GM23248 (cell line): ENCODE data around the gene GAA. TPM values are rescaled to one million over a fixed set of nuclear protein-coding genes. Genes with fewer than 3 reads are reported as not detected.

Source experiments
- DNase-seq: peaks from one replicate; pipeline ENCODE4 v3.0.0-alpha.2; 2015
- H2AFZ ChIP-seq: fragments of 200-600 bp; sonication (generic); 2 replicates; pipeline ENCODE4 v1.6.1; 2016; ENCODE audit warnings: antibody characterized with exemption
- H3F3A ChIP-seq: fragments of 200-600 bp; sonication (generic); 2 replicates; pipeline ENCODE4 v1.6.1; 2016; ENCODE audit warnings: mild to moderate bottlenecking, antibody characterized with exemption, mixed run types; ENCODE audit not compliant: insufficient read depth
- H3K27ac ChIP-seq: fragments of 200-600 bp; sonication (generic); 2 replicates; pipeline ENCODE4 v1.5.1; 2016; ENCODE audit warnings: mild to moderate bottlenecking
- H3K27me3 ChIP-seq: fragments of 200-600 bp; sonication (generic); replicated peaks from 2 replicates; pipeline ENCODE4 v1.6.1; 2016; ENCODE audit warnings: mild to moderate bottlenecking; ENCODE audit not compliant: insufficient read depth
- H3K36me3 ChIP-seq: fragments of 200-600 bp; sonication (generic); 2 replicates; pipeline ENCODE4 v1.6.1; 2016; ENCODE audit warnings: low read depth, mild to moderate bottlenecking
- H3K4me1 ChIP-seq: fragments of 200-600 bp; sonication (generic); 2 replicates; pipeline ENCODE4 v1.6.1; 2016; ENCODE audit warnings: mild to moderate bottlenecking; ENCODE audit not compliant: insufficient read depth
- H3K4me2 ChIP-seq: fragments of 200-600 bp; sonication (generic); one replicate; pipeline ENCODE4 v1.6.1; 2016; ENCODE audit warnings: mild to moderate bottlenecking; ENCODE audit not compliant: unreplicated experiment
- H3K4me3 ChIP-seq: fragments of 200-600 bp; sonication (generic); 2 replicates; pipeline ENCODE4 v1.5.1; 2016; ENCODE audit warnings: mild to moderate bottlenecking
- H3K79me2 ChIP-seq: fragments of 200-600 bp; sonication (generic); 2 replicates; pipeline ENCODE4 v1.6.1; 2016; ENCODE audit warnings: mild to moderate bottlenecking; ENCODE audit not compliant: insufficient read depth
- H3K9ac ChIP-seq: fragments of 200-600 bp; sonication (generic); 2 replicates; pipeline ENCODE4 v1.6.1; 2016; ENCODE audit warnings: mild to moderate bottlenecking
- H3K9me2 ChIP-seq: fragments of 200-600 bp; sonication (generic); 2 replicates; pipeline ENCODE4 v1.6.1; 2016; ENCODE audit warnings: mixed run types, mild to moderate bottlenecking, moderate library complexity; ENCODE audit not compliant: insufficient read depth
- H3K9me3 ChIP-seq: fragments of 200-600 bp; sonication (generic); one replicate; pipeline ENCODE4 v1.6.1; 2017; ENCODE audit warnings: low read depth
- H4K20me1 ChIP-seq: fragments of 200-600 bp; sonication (generic); 2 replicates; pipeline ENCODE4 v1.6.0; 2016; ENCODE audit not compliant: insufficient read depth
- EZH2 ChIP-seq: fragments of 200-600 bp; sonication (generic); IDR thresholded peaks from 2 replicates; pipeline ENCODE4 v1.6.1; 2018; ENCODE audit warnings: antibody characterized with exemption, mild to moderate bottlenecking; ENCODE audit not compliant: insufficient read depth, poor library complexity, severe bottlenecking
- EZH2phosphoT487 ChIP-seq: fragments of 200-600 bp; sonication (generic); IDR thresholded peaks from 2 replicates; pipeline ENCODE4 v1.6.1; 2018; ENCODE audit warnings: antibody characterized with exemption, moderate library complexity, mild to moderate bottlenecking, low read depth; ENCODE audit not compliant: insufficient read depth
- WGBS, 2 experiments: methylation state at CpG; one replicate each; pipeline ENCODE4 v1.1.6; 2015 to 2017; ENCODE audit warnings: low lambda C conversion rate in 2 of 2, low coverage in 1 of 2; ENCODE audit errors: missing lambda C conversion rate in 2 of 2; 5-methylcytosine and 5-hydroxymethylcytosine counted together
- in situ Hi-C: fragments of 300-500 bp; cut with MboI; formaldehyde crosslinking; loops from 2 replicates; pipeline ENCODE4 v1.15.0; 2020
- polyA plus RNA-seq: library from polyadenylated mRNA; unstranded; fragments of >200 nt; fragmentation: Nextera tagmentation; extraction: Ambion mirVana; gene quantifications from 2 replicates; pipeline ENCODE4 v1.2.1, GENCODE V29; 2016
- total RNA-seq: library from RNA; depleted of rRNA; stranded (reverse); fragments of >200 nt; shearing (Covaris generic); gene quantifications from 2 replicates; pipeline ENCODE4 v1.2.3, GENCODE V29; 2014

Gene GAA
- total and polyA plus RNA-seq, 2 experiments from 2014 or later, result 80.2 to 127 TPM

GRCh38 chr17:80064696-80065095 is 36.7 kb upstream of the GAA start:
- in situ Hi-C loops, result no loop called here
- no peak overlapping the region for H3K4me2 ChIP-seq
- no peaks in the 10 kb centered on the region for H3K36me3 ChIP-seq
- H3K4me3 ChIP-seq, result no peak overlapping the region
- no peak for DNase-seq
- no peak overlapping the region for H3K9ac ChIP-seq
- H3K9me3 ChIP-seq, result no peaks in the 10 kb centered on the region
- no peak overlapping the region for H2AFZ ChIP-seq
- WGBS, 2 experiments, result 82 to 84% methylated on average over 4 to 8 of the region's 8 CpGs
- TF ChIP-seq EZH2phosphoT487 (no peak), EZH2 (no peak)
- H3K27ac ChIP-seq, result no peak overlapping the region
- peaks cover 2% of the 10 kb centered on the region; the same call in 1 of the 2 replicates for H3K4me1 ChIP-seq
- H3K79me2 ChIP-seq, result no peaks in the 10 kb centered on the region
- H4K20me1 ChIP-seq, result no peaks in the 10 kb centered on the region
- H3K9me2 ChIP-seq, result no peaks in the 10 kb centered on the region
- H3K27me3 ChIP-seq, result no peaks in the 10 kb centered on the region
- H3F3A ChIP-seq, result no peaks in the 10 kb centered on the region

DNA sequence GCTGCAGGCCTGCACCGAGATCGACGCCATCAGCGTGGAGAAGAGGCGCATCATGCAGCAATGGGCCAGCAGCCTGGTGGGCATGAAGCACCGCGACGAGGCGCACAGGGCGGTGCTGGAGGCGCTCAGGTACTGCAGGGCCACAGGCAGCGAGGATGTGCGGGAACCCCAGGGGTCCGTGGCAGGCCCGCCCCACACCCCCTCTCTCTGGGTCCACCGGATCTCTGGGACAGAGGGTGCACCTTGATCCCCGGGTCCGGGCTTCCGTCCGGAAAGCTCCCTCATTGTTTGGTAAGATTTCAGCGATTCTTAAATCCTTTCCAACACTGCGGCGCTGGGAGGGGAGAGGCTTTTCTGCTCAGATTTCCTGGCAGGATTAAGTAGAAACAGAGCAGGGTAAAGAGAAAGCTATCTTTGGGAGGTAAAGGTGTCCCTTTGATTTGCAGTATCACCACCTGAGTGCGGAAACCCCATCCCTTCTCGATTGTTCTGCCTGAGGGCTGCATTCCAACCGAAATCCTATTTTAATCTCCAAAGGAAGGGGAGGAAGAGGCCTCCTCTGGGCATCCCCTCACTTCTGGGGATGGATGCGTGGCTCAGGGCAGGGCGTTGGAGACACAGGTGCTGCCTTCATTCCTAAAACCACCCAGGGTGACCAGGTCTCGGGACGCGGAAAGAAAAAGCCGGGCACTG is 35.8 kb upstream of the GAA start:
- 92 to 93% methylated on average over 28 to 32 of the region's 32 CpGs for WGBS, 2 experiments
- TF ChIP-seq EZH2 (no peak), EZH2phosphoT487 (no peak)

GRCh38 chr17:80067393-80067986 is 33.9 kb upstream of the GAA start:
- Histone ChIP-seq H3K79me2 (no peaks in the 10 kb centered on the region), H3K9me2 (no peaks in the 10 kb centered on the region), H2AFZ (no peak overlapping the region), H3K9ac (no peak overlapping the region), H3K27ac (no peak overlapping the region), H3K9me3 (no peaks in the 10 kb centered on the region), H3K4me1 (peaks cover 10% of the 10 kb centered on the region; the same call in 1 of the 2 replicates), H3K4me2 (no peak overlapping the region), H4K20me1 (no peaks in the 10 kb centered on the region), H3K27me3 (no peaks in the 10 kb centered on the region), H3F3A (no peaks in the 10 kb centered on the region), H3K4me3 (no peak overlapping the region), H3K36me3 (no peaks in the 10 kb centered on the region)
- 91 to 93% methylated on average over 31 of the region's 31 CpGs for WGBS, 2 experiments
- TF ChIP-seq EZH2, result no peak
- TF ChIP-seq EZH2phosphoT487, result no peak
- no peak for DNase-seq
- in situ Hi-C loops, result no loop called here

More for the DNA sequence above, 35.8 kb upstream of the GAA start:
- H2AFZ ChIP-seq, result no peak overlapping the region
- in situ Hi-C loops, result no loop called here
- no peaks in the 10 kb centered on the region for H3K79me2 ChIP-seq
- H3K9ac ChIP-seq, result no peak overlapping the region
- no peaks in the 10 kb centered on the region for H4K20me1 ChIP-seq
- no peaks in the 10 kb centered on the region for H3K9me2 ChIP-seq
- no peaks in the 10 kb centered on the region for H3K4me1 ChIP-seq
- no peak overlapping the region for H3K27ac ChIP-seq
- H3K36me3 ChIP-seq, result no peaks in the 10 kb centered on the region
- no peaks in the 10 kb centered on the region for H3K27me3 ChIP-seq
- no peak overlapping the region for H3K4me3 ChIP-seq
- no peak overlapping the region for H3K4me2 ChIP-seq
- H3K9me3 ChIP-seq, result no peaks in the 10 kb centered on the region
- H3F3A ChIP-seq, result no peaks in the 10 kb centered on the region
- no peak for DNase-seq

DNA sequence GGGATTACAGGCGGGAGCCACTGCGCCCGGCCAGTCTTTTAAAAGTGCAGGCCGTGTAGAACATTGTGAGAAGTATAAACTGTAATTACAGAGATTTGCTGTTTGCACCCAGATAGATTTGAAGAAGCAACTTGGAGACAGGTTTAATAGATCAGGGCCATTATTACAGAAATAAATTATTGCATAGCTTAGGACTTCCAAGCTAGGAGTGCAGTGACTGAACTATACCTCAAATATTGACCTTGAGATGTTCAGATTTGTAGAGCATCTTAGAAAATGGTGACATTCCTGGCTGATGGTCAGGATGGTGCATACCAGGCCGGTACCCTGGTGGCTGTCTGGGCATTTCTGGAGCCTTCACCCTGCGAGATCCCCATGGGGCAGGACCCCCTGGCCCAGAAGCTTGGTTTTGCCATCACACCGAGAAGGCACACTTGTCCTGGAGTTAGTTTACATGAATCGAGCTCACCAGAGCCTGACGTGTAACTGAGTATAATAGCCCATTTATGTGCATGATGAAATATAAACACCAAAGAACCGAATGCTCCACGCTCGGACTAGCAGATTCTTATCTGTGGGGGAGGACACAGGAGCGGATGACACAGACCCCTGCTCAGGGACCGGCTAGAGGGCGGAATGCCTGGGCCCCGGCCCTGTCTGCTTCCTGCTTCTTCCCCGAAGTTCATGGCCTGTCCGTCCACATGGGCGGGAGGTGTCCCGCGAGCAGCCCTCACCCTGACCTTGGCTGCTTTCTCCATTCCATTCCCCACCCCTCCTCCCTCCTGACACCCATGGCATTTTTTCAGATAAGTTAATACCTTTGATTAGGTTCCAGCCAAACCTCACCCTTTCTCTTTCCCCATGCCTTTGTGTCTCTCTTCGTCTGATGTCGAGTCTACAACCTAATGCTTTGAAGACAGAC is 32.8 kb upstream of the GAA start:
- no peak overlapping the region for H3K4me3 ChIP-seq

More for the DNA sequence above, 32.8 kb upstream of the GAA start:
- Histone ChIP-seq H3K36me3 (no peaks in the 10 kb centered on the region), H3K27me3 (no peaks in the 10 kb centered on the region), H3F3A (no peaks in the 10 kb centered on the region), H3K9me3 (no peaks in the 10 kb centered on the region), H3K4me2 (no peak overlapping the region), H4K20me1 (no peaks in the 10 kb centered on the region), H3K4me1 (peaks cover 10% of the 10 kb centered on the region; the same call in 1 of the 2 replicates), H3K27ac (no peak overlapping the region), H3K9me2 (no peaks in the 10 kb centered on the region), H3K79me2 (no peaks in the 10 kb centered on the region), H3K9ac (no peak overlapping the region), H2AFZ (no peak overlapping the region)
- 85 to 87% methylated on average over 23 of the region's 23 CpGs for WGBS, 2 experiments
- DNase-seq, result peak; percentile 31
- in situ Hi-C loops, result no loop called here
- TF ChIP-seq EZH2 (no peak), EZH2phosphoT487 (no peak)
